Ectodermal cell (in vitro differentiated cells): ENCODE data around the gene MYOCD.

ENCODE experiments used
- H3K27ac ChIP-seq: 2 replicates; pipeline ENCODE4 v1.7.0; 2013; ENCODE audit warnings: mild to moderate bottlenecking, low read depth, low read length; ENCODE audit not compliant: insufficient read depth, poor library complexity, severe bottlenecking
- H3K27me3 ChIP-seq: 2 replicates; pipeline ENCODE4 v1.7.0; 2013; ENCODE audit warnings: mild to moderate bottlenecking, low read length; ENCODE audit not compliant: insufficient read depth, control insufficient read depth, poor library complexity, severe bottlenecking
- H3K36me3 ChIP-seq: one replicate; pipeline ENCODE4 v1.7.0; 2013; ENCODE audit warnings: low read length; ENCODE audit not compliant: control insufficient read depth, insufficient read depth
- H3K4me1 ChIP-seq: one replicate; pipeline ENCODE4 v1.7.0; 2013; ENCODE audit warnings: low read length; ENCODE audit not compliant: control insufficient read depth, insufficient read depth
- H3K4me3 ChIP-seq: 2 replicates; pipeline ENCODE4 v1.7.0; 2013; ENCODE audit warnings: low read depth, low read length, control low read depth; ENCODE audit not compliant: insufficient read depth
- H3K9me3 ChIP-seq: 2 replicates; pipeline ENCODE4 v1.7.0; 2013; ENCODE audit warnings: mild to moderate bottlenecking, low read length, moderate library complexity; ENCODE audit not compliant: control insufficient read depth
- WGBS, 2 experiments: methylation state at CpG; one replicate each; pipeline ENCODE4 v1.1.7; 2013; ENCODE audit warnings: missing lambda C conversion rate in 2 of 2; 5-methylcytosine and 5-hydroxymethylcytosine counted together

The MYOCD gene

GRCh38 chr17:12666718-12667117 is 1.0 kb downstream of the MYOCD start:
- Histone ChIP-seq H3K9me3 (no peaks in the 10 kb centered on the region), H3K27ac (no peak overlapping the region), H3K4me1 (no peaks in the 10 kb centered on the region), H3K27me3 (peaks cover 33% of the 10 kb centered on the region), H3K36me3 (no peaks in the 10 kb centered on the region), H3K4me3 (no peak overlapping the region)
- WGBS, 2 experiments = 94 to 97% methylated on average over 6 of the region's 6 CpGs

GRCh38 chr17:12667299-12667958 is 1.7 kb downstream of the MYOCD start:
- H3K9me3 ChIP-seq = no peaks in the 10 kb centered on the region
- H3K36me3 ChIP-seq = no peaks in the 10 kb centered on the region
- WGBS, 2 experiments = 32 to 37% methylated on average over 9 of the region's 9 CpGs
- no peaks in the 10 kb centered on the region for H3K4me1 ChIP-seq
- H3K27ac ChIP-seq = no peak overlapping the region
- H3K27me3 ChIP-seq = peaks cover 33% of the 10 kb centered on the region
- no peak overlapping the region for H3K4me3 ChIP-seq

- Histone ChIP-seq H3K27me3 (peaks cover 2% of the 10 kb centered on the region), H3K27ac (no peak overlapping the region), H3K4me3 (no peak overlapping the region), H3K4me1 (no peaks in the 10 kb centered on the region), H3K36me3 (no peaks in the 10 kb centered on the region), H3K9me3 (no peaks in the 10 kb centered on the region)
- WGBS, 2 experiments = 83 to 100% methylated on average over 1 to 2 of the region's 2 CpGs
These were observed 6.2 kb downstream of the MYOCD start for GRCh38 chr17:12671906-12672305.

GRCh38 chr17:12672947-12673346 is 7.3 kb downstream of the MYOCD start:
- Histone ChIP-seq H3K27me3 (no peaks in the 10 kb centered on the region), H3K9me3 (no peaks in the 10 kb centered on the region), H3K27ac (no peak overlapping the region), H3K4me3 (no peak overlapping the region), H3K36me3 (no peaks in the 10 kb centered on the region), H3K4me1 (no peaks in the 10 kb centered on the region)
- WGBS, 2 experiments = 93 to 100% methylated on average over 2 of the region's 2 CpGs

GRCh38 chr17:12673788-12674187 is 8.1 kb downstream of the MYOCD start:
- H3K27ac ChIP-seq = no peak overlapping the region
- no peak overlapping the region for H3K4me3 ChIP-seq
- no peaks in the 10 kb centered on the region for H3K9me3 ChIP-seq
- H3K4me1 ChIP-seq = no peaks in the 10 kb centered on the region
- no peaks in the 10 kb centered on the region for H3K27me3 ChIP-seq
- no peaks in the 10 kb centered on the region for H3K36me3 ChIP-seq
- 82 to 88% methylated on average over 3 of the region's 3 CpGs for WGBS, 2 experiments

GRCh38 chr17:12680407-12680897 is 14.8 kb downstream of the MYOCD start:
- Histone ChIP-seq H3K4me3 (no peak overlapping the region), H3K27ac (no peak overlapping the region), H3K9me3 (no peaks in the 10 kb centered on the region), H3K4me1 (no peaks in the 10 kb centered on the region), H3K36me3 (no peaks in the 10 kb centered on the region), H3K27me3 (no peaks in the 10 kb centered on the region)
- 91 to 94% methylated on average over 14 of the region's 14 CpGs for WGBS, 2 experiments

- Histone ChIP-seq H3K27me3 (no peaks in the 10 kb centered on the region), H3K36me3 (no peaks in the 10 kb centered on the region), H3K4me3 (no peak overlapping the region), H3K9me3 (no peaks in the 10 kb centered on the region), H3K4me1 (no peaks in the 10 kb centered on the region), H3K27ac (no peak overlapping the region)
- WGBS, 2 experiments = 95% methylated on average over 5 of the region's 5 CpGs
These were observed 15.3 kb downstream of the MYOCD start for GRCh38 chr17:12680993-12681392.

GRCh38 chr17:12683299-12683698 is 17.6 kb downstream of the MYOCD start:
- H3K27ac ChIP-seq = no peak overlapping the region
- no peaks in the 10 kb centered on the region for H3K27me3 ChIP-seq
- no peaks in the 10 kb centered on the region for H3K36me3 ChIP-seq
- H3K4me1 ChIP-seq = no peaks in the 10 kb centered on the region
- H3K4me3 ChIP-seq = no peak overlapping the region
- H3K9me3 ChIP-seq = no peaks in the 10 kb centered on the region
- WGBS, 2 experiments = 86 to 91% methylated on average over 9 to 10 of the region's 10 CpGs

GRCh38 chr17:12686486-12686885 is 20.8 kb downstream of the MYOCD start:
- no peaks in the 10 kb centered on the region for H3K4me1 ChIP-seq
- WGBS, 2 experiments = 95 to 96% methylated on average over 1 of the region's 1 CpG
- no peaks in the 10 kb centered on the region for H3K36me3 ChIP-seq
- no peaks in the 10 kb centered on the region for H3K27me3 ChIP-seq
- H3K4me3 ChIP-seq = no peak overlapping the region
- no peaks in the 10 kb centered on the region for H3K9me3 ChIP-seq
- H3K27ac ChIP-seq = no peak overlapping the region

- H3K36me3 ChIP-seq = no peaks in the 10 kb centered on the region
- 90 to 91% methylated on average over 3 of the region's 3 CpGs for WGBS, 2 experiments
These were observed 22.7 kb downstream of the MYOCD start for GRCh38 chr17:12688382-12688781.

More at GRCh38 chr17:12688382-12688781, 22.7 kb downstream of the MYOCD start:
- Histone ChIP-seq H3K27me3 (no peaks in the 10 kb centered on the region), H3K9me3 (no peaks in the 10 kb centered on the region), H3K4me1 (no peaks in the 10 kb centered on the region), H3K4me3 (no peak overlapping the region), H3K27ac (no peak overlapping the region)
